HEK293 (cell line): ENCODE measurements around the gene PHKB.

Experiments
- ATF2 ChIP-seq: fragments of 450-650 bp; formaldehyde crosslinking; IDR thresholded peaks from 2 replicates; pipeline ENCODE4 v1.5.1; 2016; ENCODE audit warnings: missing biosample characterization, missing genetic modification characterization, low read depth
- BCL6B ChIP-seq: fragments of 450-650 bp; formaldehyde crosslinking; IDR thresholded peaks from 2 replicates; pipeline ENCODE4 v1.5.1; 2017; ENCODE audit warnings: missing biosample characterization, missing genetic modification characterization
- CTCF ChIP-seq: fragments of 450-650 bp; formaldehyde crosslinking; IDR thresholded peaks from 2 replicates; pipeline ENCODE4 v1.5.1; 2016; ENCODE audit warnings: missing biosample characterization, missing genetic modification characterization
- PRDM4 ChIP-seq: fragments of 450-650 bp; formaldehyde crosslinking; IDR thresholded peaks from 2 replicates; pipeline ENCODE4 v1.5.1; 2017; ENCODE audit warnings: missing biosample characterization, missing genetic modification characterization
- REST ChIP-seq: fragments of 450-650 bp; formaldehyde crosslinking; IDR thresholded peaks from 2 replicates; pipeline ENCODE4 v1.5.1; 2016; ENCODE audit warnings: missing biosample characterization, missing genetic modification characterization
- ZEB2 ChIP-seq: fragments of 450-650 bp; formaldehyde crosslinking; IDR thresholded peaks from 2 replicates; pipeline ENCODE4 v1.5.1; 2016; ENCODE audit warnings: missing biosample characterization, missing genetic modification characterization
- ZNF132 ChIP-seq: fragments of 450-650 bp; formaldehyde crosslinking; IDR thresholded peaks from 2 replicates; pipeline ENCODE4 v1.5.1; 2017; ENCODE audit warnings: missing biosample characterization, missing genetic modification characterization, borderline replicate concordance
- ZNF138 ChIP-seq: fragments of 450-650 bp; formaldehyde crosslinking; IDR thresholded peaks from 2 replicates; pipeline ENCODE4 v1.5.1; 2016; ENCODE audit warnings: missing biosample characterization, missing genetic modification characterization, borderline replicate concordance
- ZNF23 ChIP-seq: fragments of 450-650 bp; formaldehyde crosslinking; IDR thresholded peaks from 2 replicates; pipeline ENCODE4 v1.5.1; 2016; ENCODE audit warnings: missing biosample characterization, missing genetic modification characterization, borderline replicate concordance
- ZNF274 ChIP-seq, 2 experiments: fragments of 200-500 bp in 1 of 2; fragments of 450-650 bp in 1 of 2; sonication (Bioruptor generic) in 1 of 2; formaldehyde crosslinking in 1 of 2; IDR thresholded peaks; 2 replicates each; pipeline versions ENCODE4 v1.5.1 to v1.6.1; 2014 to 2016; ENCODE audit warnings: borderline replicate concordance in 1 of 2, inconsistent platforms in 1 of 2, low read length in 1 of 2, missing biosample characterization in 1 of 2, missing genetic modification characterization in 1 of 2
- ZNF280C ChIP-seq: fragments of 450-650 bp; formaldehyde crosslinking; IDR thresholded peaks from 2 replicates; pipeline ENCODE4 v1.5.1; 2016; ENCODE audit warnings: missing biosample characterization, missing genetic modification characterization

- TF ChIP-seq ZEB2 (tag by site-specific recombination) (no peak), ZNF132 (tag by site-specific recombination) (no peak), PRDM4 (tag by site-specific recombination) (no peak), ZNF23 (tag by site-specific recombination) (no peak), CTCF (tag by site-specific recombination) (no peak), ATF2 (tag by site-specific recombination) (no peak), ZNF138 (tag by site-specific recombination) (no peak), BCL6B (tag by site-specific recombination) (no peak), REST (no peak), ZNF274 (IDR thresholded peaks at IDR 0.05; ENCODE audit: low read length) (no peak), ZNF274 (tag by site-specific recombination; IDR thresholded peaks at IDR 0.05; ENCODE audit: borderline replicate concordance) (no peak), ZNF280C (tag by site-specific recombination) (no peak)
Observed at GRCh38 chr16:47627721-47628120, 166.6 kb downstream of the PHKB start.
